GM12874 (cell line): ENCODE data around the gene KIZ.

Experiments used
- CTCF ChIP-seq: IDR thresholded peaks from 2 replicates; pipeline ENCODE4 v1.5.1; 2011; ENCODE audit warnings: low read depth, mild to moderate bottlenecking, control low read depth, low read length, moderate library complexity; ENCODE audit not compliant: insufficient read depth

Gene KIZ

GRCh38 chr20:21105429-21106170, 20.3 kb upstream of the KIZ start:
- no peak for TF ChIP-seq CTCF

- no peak for TF ChIP-seq CTCF
Observed at GRCh38 chr20:21106171-21107017, 19.5 kb upstream of the KIZ start, which contains the start of gene LINC00237. Gene LINC00237 (minus strand): TSS chr20:21106358.

GRCh38 chr20:21109144-21109543, 16.7 kb upstream of the KIZ start:
- TF ChIP-seq CTCF = no peak

- no peak for TF ChIP-seq CTCF
Observed at GRCh38 chr20:21110811-21111210, 15.1 kb upstream of the KIZ start.

GRCh38 chr20:21111416-21111815, 14.5 kb upstream of the KIZ start:
- no peak for TF ChIP-seq CTCF

GRCh38 chr20:21113697-21114096, 12.2 kb upstream of the KIZ start:
- no peak for TF ChIP-seq CTCF

GRCh38 chr20:21114584-21114983, 11.3 kb upstream of the KIZ start:
- TF ChIP-seq CTCF = no peak
